GM21526 (cell line): ENCODE measurements around the gene DYNLRB2.

Source experiments
- ATAC-seq: cut with Tn5 transposase; IDR thresholded peaks from one replicate; pipeline ENCODE4 v1.9.1; 2021; ENCODE audit warnings: moderate library complexity; ENCODE audit not compliant: unreplicated experiment, low FRiP score

DYNLRB2 gene

DNA sequence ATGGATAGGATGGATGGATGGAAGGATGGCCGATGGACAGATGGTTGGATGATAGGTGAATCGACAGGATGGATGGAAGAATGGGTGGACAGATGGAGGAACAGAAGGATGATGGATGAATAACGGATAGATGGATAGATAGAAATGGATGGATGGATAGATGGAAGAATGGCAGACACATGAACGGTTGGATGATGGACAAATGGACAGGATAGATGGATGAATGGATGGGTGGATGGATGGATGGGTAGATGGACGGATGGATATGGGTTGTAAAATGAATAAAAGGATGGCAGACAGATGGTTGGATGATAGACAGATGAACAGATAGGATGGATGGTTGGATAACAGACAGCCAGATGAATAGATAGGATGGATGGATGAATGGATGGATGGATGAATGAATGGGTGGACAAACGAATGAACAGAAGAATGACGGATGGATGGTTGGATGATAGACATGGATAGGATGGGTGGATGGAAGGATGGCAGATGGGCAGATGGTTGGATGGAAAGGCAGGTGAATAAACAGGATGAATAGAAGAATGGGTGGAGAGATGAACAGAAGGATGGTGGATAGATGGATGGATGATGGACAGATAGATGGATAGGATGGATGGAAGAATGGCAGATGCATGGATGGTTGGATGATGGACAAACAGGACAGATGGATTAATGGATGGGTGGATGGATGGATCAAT lies 55.9 kb downstream of the DYNLRB2 start:
- no peak for ATAC-seq

GRCh38 chr16:80599466-80599865 lies 58.7 kb downstream of the DYNLRB2 start:
- no peak for ATAC-seq
